ENCODE results near the gene PEPD. TPM values are rescaled to one million over a fixed set of nuclear protein-coding genes. Genes with fewer than 3 reads are reported as not detected.

PEPD gene
- total RNA-seq, 3 donors from 2014 or later: 42.1 to 127 (median 82.3) TPM

GRCh38 chr19:33476151-33476707 lies 45.4 kb downstream of the PEPD start:
- H3K36me3 ChIP-seq: no peaks in the 10 kb centered on the region
- H3K9me3 ChIP-seq: peaks cover 0 to 6% of the 10 kb centered on the region in 2 donors
- no peak overlapping the region for H3K27ac ChIP-seq
- H3K4me3 ChIP-seq: no peak overlapping the region
- no peaks in the 10 kb centered on the region for H3K27me3 ChIP-seq
- intact Hi-C loops (cut with DNase I; ENCODE audit: low total_unique reads): no loop called here
- H3K4me1 ChIP-seq: no peaks in the 10 kb centered on the region
- no peak for DNase-seq (ENCODE audit: low spot score in 2 of 2)
- no peak for TF ChIP-seq POLR2A (IDR thresholded peaks at IDR 0.05)
- no peak for TF ChIP-seq POLR2AphosphoS5 (IDR thresholded peaks at IDR 0.05)
- no peak for TF ChIP-seq CTCF (IDR thresholded peaks at IDR 0.05)

DNA sequence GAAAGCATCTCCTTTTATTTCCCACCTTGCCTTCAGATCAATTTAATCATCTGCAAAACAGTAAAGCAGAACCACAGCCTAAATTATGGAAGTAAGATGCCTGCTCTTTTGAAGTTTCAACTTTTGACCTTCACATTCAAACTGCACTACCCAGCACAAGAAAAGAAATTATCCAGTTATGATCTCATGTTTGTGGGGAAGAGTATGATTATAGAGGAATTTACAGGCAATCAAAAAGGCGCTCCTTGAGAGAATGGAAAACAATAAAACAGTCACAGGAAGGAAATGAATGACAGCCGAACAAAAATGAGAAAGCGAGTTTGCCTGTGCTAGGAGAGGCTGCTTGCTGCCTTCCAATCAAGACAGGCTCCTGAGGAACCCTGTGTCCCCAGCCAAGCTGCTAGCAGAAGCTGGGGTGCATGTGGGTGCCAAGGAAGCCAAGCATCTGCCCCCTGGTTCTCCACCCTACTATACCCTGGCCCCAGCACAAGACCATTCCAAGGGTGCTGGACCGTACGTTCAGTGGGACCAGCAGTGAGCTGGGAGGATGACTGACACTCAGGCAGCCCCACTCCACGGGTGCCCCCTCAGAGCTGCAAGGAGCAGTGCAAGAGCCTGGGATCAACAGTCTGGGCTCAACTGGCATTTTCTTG lies 47.8 kb downstream of the PEPD start:
- intact Hi-C loops (cut with DNase I; ENCODE audit: low total_unique reads): no loop called here
- Histone ChIP-seq H3K4me3 (no peak overlapping the region), H3K27me3 (no peaks in the 10 kb centered on the region), H3K36me3 (no peaks in the 10 kb centered on the region), H3K9me3 (no peaks in the 10 kb centered on the region), H3K4me1 (no peaks in the 10 kb centered on the region), H3K27ac (no peak overlapping the region)
- no peak for DNase-seq (ENCODE audit: low spot score in 2 of 2)
- no peak for TF ChIP-seq CTCF (IDR thresholded peaks at IDR 0.05)
- TF ChIP-seq POLR2AphosphoS5 (IDR thresholded peaks at IDR 0.05): no peak
- no peak for TF ChIP-seq POLR2A (IDR thresholded peaks at IDR 0.05)

- DNase-seq (ENCODE audit: low spot score in 2 of 2): no peak
- H3K27ac ChIP-seq: no peak overlapping the region
- H3K4me3 ChIP-seq: no peak overlapping the region
- no peaks in the 10 kb centered on the region for H3K36me3 ChIP-seq
- intact Hi-C loops (cut with DNase I; ENCODE audit: low total_unique reads): no loop called here
- H3K9me3 ChIP-seq: no peaks in the 10 kb centered on the region
- no peaks in the 10 kb centered on the region for H3K27me3 ChIP-seq
- TF ChIP-seq CTCF (IDR thresholded peaks at IDR 0.05): no peak
- TF ChIP-seq POLR2AphosphoS5 (IDR thresholded peaks at IDR 0.05): no peak
- no peak for TF ChIP-seq POLR2A (IDR thresholded peaks at IDR 0.05)
- H3K4me1 ChIP-seq: no peaks in the 10 kb centered on the region
Measured at GRCh38 chr19:33472691-33473652, 48.6 kb downstream of the PEPD start.

DNA sequence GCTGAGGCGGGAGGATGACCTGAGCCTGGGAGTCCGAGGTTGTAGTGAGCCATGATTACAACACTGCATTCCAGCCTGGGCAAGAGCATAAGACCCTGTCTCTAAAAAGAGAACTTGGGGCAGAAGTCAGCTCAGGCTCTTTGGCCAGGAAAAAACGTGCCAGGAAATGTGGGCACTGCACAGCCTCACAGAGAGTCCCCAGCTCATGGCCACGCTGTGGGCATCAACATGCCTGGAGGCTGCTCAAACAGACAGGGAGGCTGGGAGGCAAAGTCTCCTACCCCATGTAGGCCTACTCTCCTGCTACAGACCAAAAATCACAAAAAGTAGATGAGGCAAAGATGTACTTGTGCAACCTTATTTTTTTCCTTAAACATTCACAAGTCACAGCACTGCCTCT lies 49.4 kb downstream of the PEPD start:
- TF ChIP-seq CTCF (IDR thresholded peaks at IDR 0.05) (no peak), POLR2AphosphoS5 (IDR thresholded peaks at IDR 0.05) (no peak), POLR2A (IDR thresholded peaks at IDR 0.05) (no peak)
- H3K36me3 ChIP-seq: no peaks in the 10 kb centered on the region
- no peak overlapping the region for H3K27ac ChIP-seq
- no peaks in the 10 kb centered on the region for H3K9me3 ChIP-seq
- H3K4me3 ChIP-seq: no peak overlapping the region
- intact Hi-C loops (cut with DNase I; ENCODE audit: low total_unique reads): no loop called here
- DNase-seq (ENCODE audit: low spot score in 2 of 2): no peak
- no peaks in the 10 kb centered on the region for H3K27me3 ChIP-seq
- H3K4me1 ChIP-seq: no peaks in the 10 kb centered on the region
